Heart right ventricle (tissue), 16 donors: ENCODE data around the gene NDUFA8. TPM values are rescaled to one million over a fixed set of nuclear protein-coding genes. Genes with fewer than 3 reads are reported as not detected.

Source experiments
- ATAC-seq, 8 donors: fragments of 200-7000 bp; cut with Tn5 transposase; one replicate each; pipeline ENCODE4 v1.9.1; 2020; ENCODE audit warnings: mild to moderate bottlenecking in 8 of 8, moderate library complexity in 8 of 8, moderate number of reproducible peaks in 1 of 8
- DNase-seq, 2 donors: peaks; one replicate each; pipeline ENCODE4 v3.0.0-alpha.2; 2020
- H3K27ac ChIP-seq, 10 donors: fragments of 200-600 bp; sonication (generic) in 2 of 10; one replicate each; pipeline versions ENCODE4 v1.5.0 to v1.8.0; 2020 to 2022; ENCODE audit warnings: mild to moderate bottlenecking in 3 of 10
- H3K27me3 ChIP-seq, 7 donors: fragments of 200-600 bp; one replicate each; pipeline ENCODE4 v1.8.0; 2021 to 2022; ENCODE audit warnings: mild to moderate bottlenecking in 2 of 7
- H3K36me3 ChIP-seq, 9 donors: fragments of 200-600 bp; sonication (generic) in 1 of 9; one replicate each; pipeline versions ENCODE4 v1.5.0 to v1.8.0; 2020 to 2022; ENCODE audit warnings: mild to moderate bottlenecking in 2 of 9
- H3K4me1 ChIP-seq, 9 donors: fragments of 200-600 bp; sonication (generic) in 1 of 9; one replicate each; pipeline versions ENCODE4 v1.5.0 to v1.8.0; 2020 to 2022; ENCODE audit warnings: mild to moderate bottlenecking in 4 of 9
- H3K4me3 ChIP-seq, 10 donors: fragments of 200-600 bp; sonication (generic) in 2 of 10; one replicate each; pipeline versions ENCODE4 v1.5.0 to v1.8.0; 2020 to 2022; ENCODE audit warnings: mild to moderate bottlenecking in 7 of 10, moderate library complexity in 2 of 10
- H3K9me3 ChIP-seq, 11 donors: fragments of 200-600 bp in 10 of 11; sonication (generic) in 2 of 11; one replicate each; pipeline versions ENCODE4 v1.5.0 to v1.8.0; 2013 to 2022; ENCODE audit warnings: mild to moderate bottlenecking in 2 of 11, control low read depth in 1 of 11, moderate library complexity in 1 of 11
- WGBS, 2 donors: extraction: QIAGEN DNeasy Blood & Tissue Kit; methylation state at CpG; one replicate each; pipeline ENCODE4 v1.1.7; 2013; ENCODE audit warnings: inconsistent platforms in 1 of 2; 5-methylcytosine and 5-hydroxymethylcytosine counted together
- intact Hi-C, 10 donors: fragments of 100-400 bp; cut with DNase I; formaldehyde crosslinking; loops; one replicate each; pipeline versions ENCODE4 v1.11.1 to v1.14.2; 2022
- polyA plus RNA-seq, 2 donors: library from polyadenylated mRNA; stranded (reverse); fragments of 200-250 nt; gene quantifications; one replicate each; pipeline ENCODE4 v1.2.3, GENCODE V29; 2013
- total RNA-seq, 10 donors: library from RNA; stranded (reverse); fragmentation: NEBNext Ultra II Directional in 3 of 10; extraction: Animal tissue kit (Norgen Biotek cat#: 25700) in 3 of 10; gene quantifications; one replicate each; pipeline versions ENCODE4 v1.2.1 to v1.2.4, GENCODE V29; 2021 to 2023
- TF ChIP-seq, protein P1 (sequence below), 9 donors: fragments of 200-600 bp; sonication (generic) in 2 of 9; IDR thresholded peaks; one replicate each; pipeline versions ENCODE4 v1.5.0 to v1.8.0; 2021 to 2022; ENCODE audit warnings: antibody characterized with exemption in 9 of 9, mild to moderate bottlenecking in 5 of 9, moderate library complexity in 1 of 9
- donor health status: Arrhythmogenic right ventricular cardiomyopathy.
- donor health status: ischemic (EF 13 %, LVEDD 7.1; RV severe dilation, severe dysfunction).
- donor health status: healthy with polysubstance abuse.
- donor health status: DM: no; HTN: yes; CAD: no.
- donor health status: DM: no; HTN: no; CAD: no.
- donor health status: ischemic (EF 25% LVEDD 6.9; RV normal size, moderate dysfunction).
- donor health status: ischemic (EF 25% LVEDD 5.7; RV mildly dilated, moderate dysfunction).
- donor health status: healthy.
- donor health status: DM: yes; HTN: yes; CAD: no.
- donor health status: Ischemic cardiomyopathy.
- donor health status: ischemic (EF 35%, LVEDD 5.7; RV mildly dilated, moderate dysfunction).
- donor health status: nonischemic (EF 11% LVEDD 7.7; RV severe dilation, severe dysfunction).
- donor health status: DM: yes; HTN: yes; CAD: no.
- donor health status: PGD.
- donor health status: ischemic (EF 29% LVEDD 5.4; RV normal size, mild dysfunction).
- donor health status: nonischemic (EF 23%, LVEDD 6.1; RV moderate dilation, normal function).

The NDUFA8 gene
- total and polyA plus RNA-seq, 12 donors: 222 to 739 (median 313) TPM

DNA sequence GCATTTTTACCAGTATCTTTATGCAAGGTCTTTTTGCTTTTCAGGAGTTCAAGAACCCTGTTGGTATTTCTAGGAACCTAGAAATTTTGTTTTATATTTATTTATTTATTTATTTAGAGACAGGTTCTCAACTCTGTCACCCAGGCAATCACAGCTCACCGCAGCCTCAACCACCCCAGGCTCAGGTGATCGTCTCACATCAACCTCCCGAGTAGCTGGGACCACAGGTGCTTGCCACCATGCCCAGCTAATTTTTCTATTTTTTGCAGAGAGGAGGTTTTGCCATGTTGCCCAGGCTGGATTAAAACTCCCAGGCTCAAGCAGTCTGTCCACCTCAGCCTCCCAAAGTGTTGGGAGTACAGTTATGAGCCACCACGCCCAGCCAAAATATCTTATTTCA is 36.3 kb upstream of the NDUFA8 start:
- ATAC-seq (no peak), DNase-seq (no peak)
- WGBS, 2 donors: 87 to 89% methylated on average over 4 of the region's 4 CpGs
- no peaks in the 10 kb centered on the region for H3K4me1 ChIP-seq
- intact Hi-C loops: no loop called here
- no peaks in the 10 kb centered on the region for H3K36me3 ChIP-seq
- peaks cover 0 to 21% (median 7%) of the 10 kb centered on the region in 7 donors for H3K27me3 ChIP-seq
- no peak overlapping the region for H3K4me3 ChIP-seq
- no peaks in the 10 kb centered on the region for H3K9me3 ChIP-seq
- TF ChIP-seq, protein P1, sequence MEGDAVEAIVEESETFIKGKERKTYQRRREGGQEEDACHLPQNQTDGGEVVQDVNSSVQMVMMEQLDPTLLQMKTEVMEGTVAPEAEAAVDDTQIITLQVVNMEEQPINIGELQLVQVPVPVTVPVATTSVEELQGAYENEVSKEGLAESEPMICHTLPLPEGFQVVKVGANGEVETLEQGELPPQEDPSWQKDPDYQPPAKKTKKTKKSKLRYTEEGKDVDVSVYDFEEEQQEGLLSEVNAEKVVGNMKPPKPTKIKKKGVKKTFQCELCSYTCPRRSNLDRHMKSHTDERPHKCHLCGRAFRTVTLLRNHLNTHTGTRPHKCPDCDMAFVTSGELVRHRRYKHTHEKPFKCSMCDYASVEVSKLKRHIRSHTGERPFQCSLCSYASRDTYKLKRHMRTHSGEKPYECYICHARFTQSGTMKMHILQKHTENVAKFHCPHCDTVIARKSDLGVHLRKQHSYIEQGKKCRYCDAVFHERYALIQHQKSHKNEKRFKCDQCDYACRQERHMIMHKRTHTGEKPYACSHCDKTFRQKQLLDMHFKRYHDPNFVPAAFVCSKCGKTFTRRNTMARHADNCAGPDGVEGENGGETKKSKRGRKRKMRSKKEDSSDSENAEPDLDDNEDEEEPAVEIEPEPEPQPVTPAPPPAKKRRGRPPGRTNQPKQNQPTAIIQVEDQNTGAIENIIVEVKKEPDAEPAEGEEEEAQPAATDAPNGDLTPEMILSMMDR (IDR thresholded peaks at IDR 0.05): no peak
- no peak overlapping the region for H3K27ac ChIP-seq

- no peak for DNase-seq
- Histone ChIP-seq H3K4me1 (no peaks in the 10 kb centered on the region), H3K27ac (no peak overlapping the region), H3K36me3 (no peaks in the 10 kb centered on the region), H3K27me3 (peaks cover 0 to 21% (median 7%) of the 10 kb centered on the region in 7 donors), H3K9me3 (no peaks in the 10 kb centered on the region), H3K4me3 (no peak overlapping the region)
- TF ChIP-seq, protein P1 (IDR thresholded peaks at IDR 0.05): no peak
- 80 to 81% methylated on average over 6 of the region's 6 CpGs for WGBS, 2 donors
- ATAC-seq: no peak
- intact Hi-C loops: no loop called here
Observed at GRCh38 chr9:122193651-122194050, 34.1 kb upstream of the NDUFA8 start.

- intact Hi-C loops: no loop called here
- no peak overlapping the region for H3K4me3 ChIP-seq
- H3K27me3 ChIP-seq: peaks cover 0 to 19% (median 7%) of the 10 kb centered on the region in 7 donors
- TF ChIP-seq, protein P1 (IDR thresholded peaks at IDR 0.05): no peak
- no peak for DNase-seq
- no peak overlapping the region for H3K27ac ChIP-seq
- ATAC-seq: no peak
- H3K36me3 ChIP-seq: no peaks in the 10 kb centered on the region
- no peaks in the 10 kb centered on the region for H3K4me1 ChIP-seq
- H3K9me3 ChIP-seq: no peaks in the 10 kb centered on the region
- 82 to 83% methylated on average over 16 of the region's 16 CpGs for WGBS, 2 donors
Observed at GRCh38 chr9:122192914-122193525, 33.4 kb upstream of the NDUFA8 start.

GRCh38 chr9:122192261-122192875 is 32.8 kb upstream of the NDUFA8 start:
- no peak overlapping the region for H3K4me3 ChIP-seq
- intact Hi-C loops: no loop called here
- H3K4me1 ChIP-seq: no peaks in the 10 kb centered on the region
- no peaks in the 10 kb centered on the region for H3K9me3 ChIP-seq
- no peak overlapping the region for H3K27ac ChIP-seq
- H3K27me3 ChIP-seq: peaks cover 0 to 15% (median 7%) of the 10 kb centered on the region in 7 donors
- DNase-seq: no peak
- no peaks in the 10 kb centered on the region for H3K36me3 ChIP-seq
- 86 to 90% methylated on average over 5 of the region's 5 CpGs for WGBS, 2 donors
- ATAC-seq: no peak
- TF ChIP-seq, protein P1 (IDR thresholded peaks at IDR 0.05): no peak
